Adrenal gland (tissue), 12 donors: ENCODE results near the gene VPS36. TPM values are rescaled to one million over a fixed set of nuclear protein-coding genes. Genes with fewer than 3 reads are reported as not detected.

ENCODE experiments used
- DNase-seq, 7 donors: peaks; one replicate each; pipeline ENCODE4 v3.0.0-alpha.2; 2019 to 2020
- H3K27ac ChIP-seq, 5 donors: fragments of 200-600 bp; sonication (generic) in 4 of 5; 1 replicate in 3 of 5; 2 replicates in 2 of 5; pipeline versions ENCODE4 v1.5.1 to v1.8.0; 2016 to 2020; ENCODE audit warnings: mild to moderate bottlenecking in 1 of 5
- H3K27me3 ChIP-seq: fragments of 200-600 bp; 2 replicates; pipeline ENCODE4 v1.8.0; 2021
- H3K36me3 ChIP-seq, 2 donors: fragments of 200-600 bp; replicated peaks in 1 of 2; 1 replicate in 1 of 2; 2 replicates in 1 of 2; pipeline versions ENCODE4 v1.5.1 to v1.8.0; 2018 to 2022
- H3K4me1 ChIP-seq, 2 donors: fragments of 200-600 bp; replicated peaks in 1 of 2; 1 replicate in 1 of 2; 2 replicates in 1 of 2; pipeline versions ENCODE4 v1.5.1 to v1.8.0; 2018 to 2021
- H3K4me3 ChIP-seq, 4 donors: fragments of 200-600 bp; sonication (generic) in 3 of 4; one replicate each; pipeline ENCODE4 v1.5.1; 2016 to 2018
- H3K9me3 ChIP-seq, 3 donors: fragments of 200-600 bp; sonication (generic) in 1 of 3; replicated peaks in 1 of 3; 1 replicate in 2 of 3; 2 replicates in 1 of 3; pipeline versions ENCODE4 v1.5.1 to v1.8.0; 2016 to 2021
- CTCF ChIP-seq, 6 experiments: fragments of 450-650 bp in 4 of 6; fragments of 200-600 bp in 2 of 6; sonication (generic) in 1 of 6; IDR thresholded peaks; 1 replicate in 5 of 6; 2 replicates in 1 of 6; pipeline versions ENCODE4 v1.5.1 to v1.8.0; 2016 to 2021; ENCODE audit warnings: antibody characterized with exemption in 6 of 6, mild to moderate bottlenecking in 2 of 6, moderate library complexity in 1 of 6
- POLR2A ChIP-seq, 2 donors: fragments of 450-650 bp; IDR thresholded peaks; one replicate each; pipeline ENCODE4 v1.6.1; 2017; ENCODE audit warnings: antibody characterized with exemption in 2 of 2, mild to moderate bottlenecking in 2 of 2, moderate library complexity in 1 of 2
- WGBS, 4 donors: extraction: QIAGEN DNeasy Blood & Tissue Kit in 2 of 4; methylation state at CpG; one replicate each; pipeline versions ENCODE4 v1.1.5 to v1.1.7; 2013 to 2017; 5-methylcytosine and 5-hydroxymethylcytosine counted together
- intact Hi-C, 2 donors: fragments of 100-400 bp; cut with DNase I; formaldehyde crosslinking; loops; one replicate each; pipeline versions ENCODE4 v1.14.1 to v1.15.0; 2022 to 2023
- polyA plus RNA-seq, 3 donors: library from polyadenylated mRNA; stranded (reverse); fragments of 200-250 nt in 2 of 3; fragments of 350-450 nt in 1 of 3; fragmentation: Illumina TruSeq in 1 of 3; extraction: RNeasy Lipid Tissue Mini Kit (QIAGEN cat#74804) in 1 of 3; gene quantifications; one replicate each; pipeline ENCODE4 v1.2.3, GENCODE V29; 2013 to 2014
- total RNA-seq, 9 donors: library from RNA; depleted of rRNA in 4 of 9; stranded (reverse); fragments of >200 nt in 4 of 9; fragments of 120-200 nt in 1 of 9; fragmentation: NEBNext Ultra II Directional in 1 of 9; extraction: Animal tissue kit (Norgen Biotek cat#: 25700) in 1 of 9; gene quantifications; one replicate each; pipeline versions ENCODE4 v1.1.0 to v1.2.4, GENCODE V29; 2013 to 2023
- donor health status: healthy with polysubstance abuse.
- donor health status: Bipolar disorder and iron deficiency.
- donor health status: DM: yes; HTN: yes; CAD: no.
- donor health status: DM: no; HTN: no; CAD: no.
- donor health status: DM: no; HTN: no; CAD: no.
- donor health status: DM: yes; HTN: yes; CAD: no.

The VPS36 gene
- total and polyA plus RNA-seq, 12 donors: 12.6 to 54.7 (median 29.8) TPM

GRCh38 chr13:52419080-52419479, 31.4 kb downstream of the VPS36 start:
- Histone ChIP-seq H3K36me3 (peaks cover 0 to 75% of the 10 kb centered on the region in 2 donors), H3K27me3 (no peaks in the 10 kb centered on the region), H3K4me3 (no peak overlapping the region), H3K9me3 (no peaks in the 10 kb centered on the region), H3K4me1 (no peaks in the 10 kb centered on the region), H3K27ac (no peak overlapping the region)
- intact Hi-C loops: no loop called here
- 35 to 46% (median 44%) methylated on average over 1 of the region's 1 CpG for WGBS, 4 donors
- TF ChIP-seq CTCF (IDR thresholded peaks at IDR 0.05) (no peak), POLR2A (IDR thresholded peaks at IDR 0.05) (no peak)
- DNase-seq: no peak

- no peaks in the 10 kb centered on the region for H3K4me1 ChIP-seq
- TF ChIP-seq POLR2A (IDR thresholded peaks at IDR 0.05): no peak
- no peak for TF ChIP-seq CTCF (IDR thresholded peaks at IDR 0.05)
- no peak overlapping the region for H3K27ac ChIP-seq
- 60 to 83% (median 71%) methylated on average over 1 of the region's 1 CpG for WGBS, 4 donors
- intact Hi-C loops: no loop called here
- no peak for DNase-seq
- H3K36me3 ChIP-seq: peaks cover 0 to 47% of the 10 kb centered on the region in 2 donors
- no peak overlapping the region for H3K4me3 ChIP-seq
- H3K9me3 ChIP-seq: no peaks in the 10 kb centered on the region
- H3K27me3 ChIP-seq: no peaks in the 10 kb centered on the region
Measured at GRCh38 chr13:52414963-52415362, 35.5 kb downstream of the VPS36 start.

- Histone ChIP-seq H3K9me3 (no peaks in the 10 kb centered on the region), H3K36me3 (peaks cover 0 to 47% of the 10 kb centered on the region in 2 donors), H3K4me3 (no peak overlapping the region), H3K4me1 (no peaks in the 10 kb centered on the region), H3K27me3 (no peaks in the 10 kb centered on the region), H3K27ac (no peak overlapping the region)
- WGBS, 4 donors: 93 to 98% (median 97%) methylated on average over 1 of the region's 1 CpG
- intact Hi-C loops: no loop called here
- DNase-seq: no peak
- TF ChIP-seq CTCF (IDR thresholded peaks at IDR 0.05): no peak
- TF ChIP-seq POLR2A (IDR thresholded peaks at IDR 0.05): no peak
Measured at GRCh38 chr13:52414051-52414450, 36.4 kb downstream of the VPS36 start.

GRCh38 chr13:52412128-52412527, 38.3 kb downstream of the VPS36 start:
- Histone ChIP-seq H3K27ac (no peak overlapping the region), H3K27me3 (no peaks in the 10 kb centered on the region), H3K36me3 (peaks cover 0 to 35% of the 10 kb centered on the region in 2 donors), H3K4me1 (no peaks in the 10 kb centered on the region), H3K9me3 (no peaks in the 10 kb centered on the region), H3K4me3 (no peak overlapping the region)
- 93 to 100% (median 95%) methylated on average over 1 of the region's 1 CpG for WGBS, 4 donors
- intact Hi-C loops: no loop called here
- DNase-seq: no peak
- no peak for TF ChIP-seq POLR2A (IDR thresholded peaks at IDR 0.05)
- TF ChIP-seq CTCF (IDR thresholded peaks at IDR 0.05): no peak
